ENCODE data around the gene CCDC33. TPM values are rescaled to one million over a fixed set of nuclear protein-coding genes. Genes with fewer than 3 reads are reported as not detected.

CCDC33 gene
- total and polyA plus RNA-seq, 2 donors (not counting 1 experiment from before 2014, with no cell fraction given): not detected

- H3K9me3 Mint-ChIP-seq (ENCODE audit: insufficient read depth): no peaks in the 10 kb centered on the region
- CTCF ChIA-PET: no interaction called here
- peaks cover 38% of the 10 kb centered on the region for H3K27me3 Mint-ChIP-seq
These were observed 38.4 kb downstream of the CCDC33 start for GRCh38 chr15:74274470-74275038.

GRCh38 chr15:74275957-74276356 is 39.8 kb downstream of the CCDC33 start:
- H3K27me3 Mint-ChIP-seq: peaks cover 33% of the 10 kb centered on the region
- POLR2A ChIA-PET: no interaction called here
- 96% methylated on average over 5 of the region's 6 CpGs for WGBS (ENCODE audit: insufficient coverage)

More at GRCh38 chr15:74274470-74275038, 38.4 kb downstream of the CCDC33 start:
- intact Hi-C loops (cut with micrococcal nuclease): no loop called here
- ATAC-seq (ENCODE audit: low read depth) (no peak), DNase-seq (no peak)
- TF ChIP-seq CTCF (IDR thresholded peaks at IDR 0.05) (no peak), EZH2 (IDR thresholded peaks at IDR 0.05; ENCODE audit: borderline replicate concordance, insufficient read depth, low read depth, low read length, poor library complexity, severe bottlenecking) (no peak)
- no peak overlapping the region for H3K4me3 Mint-ChIP-seq
- Histone ChIP-seq H3K27ac (ENCODE audit: low read length in 2 of 2) (no peak overlapping the region), H3K4me2 (replicated peaks; ENCODE audit: low read depth, low read length, poor library complexity, severe bottlenecking) (no peak overlapping the region), H4K20me1 (ENCODE audit: control insufficient read depth, insufficient read depth, low read length, poor library complexity, severe bottlenecking) (no peaks in the 10 kb centered on the region), H3K9ac (ENCODE audit: low read length) (no peak overlapping the region), H3K79me2 (ENCODE audit: control insufficient read depth, insufficient read depth, low read length) (no peaks in the 10 kb centered on the region), H3K4me1 (ENCODE audit: control insufficient read depth in 2 of 2, insufficient read depth in 2 of 2, low read length in 2 of 2) (no peaks in the 10 kb centered on the region), H3K9me3 (ENCODE audit: control extremely low read depth in 1 of 3, control insufficient read depth in 2 of 3, insufficient read depth in 1 of 3, low read length in 2 of 3) (no peaks in the 10 kb centered on the region), H3K36me3 (replicated peaks in 1 of 2; ENCODE audit: control extremely low read depth in 1 of 2, control insufficient read depth in 1 of 2, extremely low read depth in 1 of 2, insufficient read depth in 2 of 2, low read length in 1 of 2) (no peaks in the 10 kb centered on the region), H2AFZ (ENCODE audit: insufficient read depth, low read depth, low read length, poor library complexity, severe bottlenecking) (no peak overlapping the region), H3K4me3 (ENCODE audit: control extremely low read depth in 1 of 5, extremely low read depth in 1 of 5, insufficient read depth in 1 of 5, low read depth in 2 of 5, low read length in 4 of 5) (no peak overlapping the region), H3K27me3 (replicated peaks in 1 of 4; ENCODE audit: control extremely low read depth in 1 of 4, control insufficient read depth in 3 of 4, insufficient read depth in 4 of 4, low read length in 3 of 4) (peaks cover 0 to 17% (median 0%) of the 10 kb centered on the region in 4 experiments)
- no peak overlapping the region for H3K27ac Mint-ChIP-seq
- 83% methylated on average over 1 of the region's 3 CpGs for WGBS (ENCODE audit: insufficient coverage)
- POLR2A ChIA-PET: no interaction called here
- H3K4me1 Mint-ChIP-seq: no peaks in the 10 kb centered on the region

More at GRCh38 chr15:74275957-74276356, 39.8 kb downstream of the CCDC33 start:
- H3K27me3 ChIP-seq (replicated peaks in 1 of 4; ENCODE audit: control extremely low read depth in 1 of 4, control insufficient read depth in 3 of 4, insufficient read depth in 4 of 4, low read length in 3 of 4): peaks cover 0 to 27% (median 0%) of the 10 kb centered on the region in 4 experiments
- TF ChIP-seq CTCF (IDR thresholded peaks at IDR 0.05): no peak
- no peaks in the 10 kb centered on the region for H3K9me3 ChIP-seq (ENCODE audit: control extremely low read depth in 1 of 3, control insufficient read depth in 2 of 3, insufficient read depth in 1 of 3, low read length in 2 of 3)
- no peaks in the 10 kb centered on the region for H4K20me1 ChIP-seq (ENCODE audit: control insufficient read depth, insufficient read depth, low read length, poor library complexity, severe bottlenecking)
- H3K4me2 ChIP-seq (replicated peaks; ENCODE audit: low read depth, low read length, poor library complexity, severe bottlenecking): no peak overlapping the region
- Mint-ChIP-seq H3K27ac (no peak overlapping the region), H3K9me3 (ENCODE audit: insufficient read depth) (no peaks in the 10 kb centered on the region), H3K4me1 (no peaks in the 10 kb centered on the region), H3K4me3 (no peak overlapping the region)
- H3K4me1 ChIP-seq (ENCODE audit: control insufficient read depth in 2 of 2, insufficient read depth in 2 of 2, low read length in 2 of 2): no peaks in the 10 kb centered on the region
- intact Hi-C loops (cut with micrococcal nuclease): no loop called here
- H3K27ac ChIP-seq (ENCODE audit: low read length in 2 of 2): no peak overlapping the region
- ATAC-seq (ENCODE audit: low read depth) (no peak), DNase-seq (no peak)
- CTCF ChIA-PET: no interaction called here
- H3K9ac ChIP-seq (ENCODE audit: low read length): no peak overlapping the region
- no peak overlapping the region for H2AFZ ChIP-seq (ENCODE audit: insufficient read depth, low read depth, low read length, poor library complexity, severe bottlenecking)
- no peaks in the 10 kb centered on the region for H3K36me3 ChIP-seq (replicated peaks in 1 of 2; ENCODE audit: control extremely low read depth in 1 of 2, control insufficient read depth in 1 of 2, extremely low read depth in 1 of 2, insufficient read depth in 2 of 2, low read length in 1 of 2)
- H3K79me2 ChIP-seq (ENCODE audit: control insufficient read depth, insufficient read depth, low read length): no peaks in the 10 kb centered on the region
- no peak overlapping the region for H3K4me3 ChIP-seq (ENCODE audit: control extremely low read depth in 1 of 5, extremely low read depth in 1 of 5, insufficient read depth in 1 of 5, low read depth in 2 of 5, low read length in 4 of 5)
